ENCODE data around the gene TMEM18.

GRCh38 chr2:655626-656025 is 21.6 kb downstream of the TMEM18 start:
- no peak for TF ChIP-seq POLR2AphosphoS5 (IDR thresholded peaks at IDR 0.05; ENCODE audit: borderline replicate concordance, low read depth, low read length)
- TF ChIP-seq FOXP2 (optimal IDR thresholded peaks at IDR 0.05; ENCODE audit: control extremely low read depth, extremely low read length, insufficient read depth) = no peak

All from SK-N-MC (cell line).